Sigmoid colon (tissue), 7 donors: ENCODE results near the gene SUSD3. TPM values are rescaled to one million over a fixed set of nuclear protein-coding genes. Genes with fewer than 3 reads are reported as not detected.

Experiments used
- DNase-seq: peaks from one replicate; pipeline ENCODE4 v3.0.0-alpha.2; 2019
- H3K27ac ChIP-seq, 4 donors: fragments of 200-600 bp; sonication (generic); one replicate each; pipeline ENCODE4 v1.5.1; 2016 to 2019; ENCODE audit warnings: mild to moderate bottlenecking in 1 of 4
- H3K27me3 ChIP-seq, 3 donors: fragments of 200-600 bp; sonication (generic); one replicate each; pipeline ENCODE4 v1.5.1; 2019; ENCODE audit warnings: mild to moderate bottlenecking in 1 of 3
- H3K36me3 ChIP-seq, 4 donors: fragments of 200-600 bp; sonication (generic); one replicate each; pipeline ENCODE4 v1.5.1; 2016 to 2019
- H3K4me1 ChIP-seq, 4 donors: fragments of 200-600 bp; sonication (generic); one replicate each; pipeline ENCODE4 v1.5.1; 2017 to 2019
- H3K4me3 ChIP-seq, 4 donors: fragments of 200-600 bp; sonication (generic); one replicate each; pipeline ENCODE4 v1.5.1; 2017 to 2019; ENCODE audit warnings: mild to moderate bottlenecking in 2 of 4, moderate library complexity in 1 of 4
- H3K9me3 ChIP-seq, 4 donors: fragments of 200-600 bp in 3 of 4; sonication (generic) in 3 of 4; one replicate each; pipeline versions ENCODE4 v1.5.1 to v1.6.1; 2013 to 2019
- EP300 ChIP-seq, 4 donors: sonication (generic); formaldehyde crosslinking; IDR thresholded peaks; one replicate each; pipeline ENCODE4 v1.6.1; 2017; ENCODE audit warnings: antibody characterized with exemption in 4 of 4
- POLR2A ChIP-seq, 2 donors: fragments of 450-650 bp; IDR thresholded peaks; one replicate each; pipeline ENCODE4 v1.6.1; 2016; ENCODE audit warnings: antibody characterized with exemption in 2 of 2, mild to moderate bottlenecking in 2 of 2, moderate library complexity in 2 of 2
- POLR2AphosphoS5 ChIP-seq, 4 donors: sonication (generic); formaldehyde crosslinking; IDR thresholded peaks; one replicate each; pipeline ENCODE4 v1.6.1; 2017; ENCODE audit warnings: antibody characterized with exemption in 4 of 4
- WGBS, 2 donors: extraction: QIAGEN DNeasy Blood & Tissue Kit; methylation state at CpG; one replicate each; pipeline ENCODE4 v1.1.7; 2013; 5-methylcytosine and 5-hydroxymethylcytosine counted together
- intact Hi-C: fragments of 100-400 bp; cut with DNase I; formaldehyde crosslinking; loops from one replicate; pipeline ENCODE4 v1.15.1; 2023
- polyA plus RNA-seq, 3 donors: library from polyadenylated mRNA; stranded (reverse); fragments of 200-250 nt; gene quantifications; one replicate each; pipeline ENCODE4 v1.2.3, GENCODE V29; 2013
- total RNA-seq, 4 donors: library from RNA; depleted of rRNA; stranded (reverse); fragments of >200 nt; gene quantifications; one replicate each; pipeline ENCODE4 v1.1.0, GENCODE V29; 2016
- TF ChIP-seq, protein P1 (sequence below), 4 experiments: fragments of 450-650 bp in 3 of 4; fragments of 200-600 bp in 1 of 4; IDR thresholded peaks; one replicate each; pipeline ENCODE4 v1.5.1; 2016 to 2019; ENCODE audit warnings: antibody characterized with exemption in 4 of 4, mild to moderate bottlenecking in 3 of 4, moderate library complexity in 2 of 4
- donor health status: healthy with polysubstance abuse.
- donor health status: Bipolar disorder and iron deficiency.
- donor health status: healthy.

SUSD3 gene
- total and polyA plus RNA-seq, 7 donors = 0.92 to 15.2 (median 4.7) TPM; not detected in 1

DNA sequence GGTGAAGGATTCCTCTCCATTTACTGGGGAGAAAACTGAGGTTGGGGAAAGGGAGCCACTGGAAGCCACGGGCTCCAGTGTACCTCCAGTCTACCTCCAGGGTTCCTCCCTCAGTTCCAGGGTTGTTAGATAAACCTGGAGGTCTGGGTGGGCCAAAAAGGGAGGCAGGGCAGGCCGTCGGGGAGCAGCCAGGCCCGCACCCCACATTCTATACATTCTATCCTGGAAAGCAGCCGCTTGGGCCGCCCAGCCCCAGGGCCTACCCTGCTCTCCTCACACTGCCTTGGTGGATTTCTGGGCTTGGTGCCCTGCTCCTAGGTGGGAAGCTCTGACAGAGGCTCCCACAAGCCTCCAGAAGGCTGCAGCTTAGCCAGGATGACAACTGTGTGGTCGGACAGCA is 18.1 kb upstream of the SUSD3 start:
- intact Hi-C loops = no loop called here
- Histone ChIP-seq H3K9me3 (no peaks in the 10 kb centered on the region), H3K36me3 (no peaks in the 10 kb centered on the region), H3K4me1 (no peaks in the 10 kb centered on the region), H3K27ac (no peak overlapping the region), H3K4me3 (no peak overlapping the region), H3K27me3 (no peaks in the 10 kb centered on the region)
- no peak for DNase-seq
- 91 to 92% methylated on average over 7 of the region's 7 CpGs for WGBS, 2 donors
- no peak for TF ChIP-seq POLR2A (IDR thresholded peaks at IDR 0.05)
- TF ChIP-seq, protein P1, sequence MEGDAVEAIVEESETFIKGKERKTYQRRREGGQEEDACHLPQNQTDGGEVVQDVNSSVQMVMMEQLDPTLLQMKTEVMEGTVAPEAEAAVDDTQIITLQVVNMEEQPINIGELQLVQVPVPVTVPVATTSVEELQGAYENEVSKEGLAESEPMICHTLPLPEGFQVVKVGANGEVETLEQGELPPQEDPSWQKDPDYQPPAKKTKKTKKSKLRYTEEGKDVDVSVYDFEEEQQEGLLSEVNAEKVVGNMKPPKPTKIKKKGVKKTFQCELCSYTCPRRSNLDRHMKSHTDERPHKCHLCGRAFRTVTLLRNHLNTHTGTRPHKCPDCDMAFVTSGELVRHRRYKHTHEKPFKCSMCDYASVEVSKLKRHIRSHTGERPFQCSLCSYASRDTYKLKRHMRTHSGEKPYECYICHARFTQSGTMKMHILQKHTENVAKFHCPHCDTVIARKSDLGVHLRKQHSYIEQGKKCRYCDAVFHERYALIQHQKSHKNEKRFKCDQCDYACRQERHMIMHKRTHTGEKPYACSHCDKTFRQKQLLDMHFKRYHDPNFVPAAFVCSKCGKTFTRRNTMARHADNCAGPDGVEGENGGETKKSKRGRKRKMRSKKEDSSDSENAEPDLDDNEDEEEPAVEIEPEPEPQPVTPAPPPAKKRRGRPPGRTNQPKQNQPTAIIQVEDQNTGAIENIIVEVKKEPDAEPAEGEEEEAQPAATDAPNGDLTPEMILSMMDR (IDR thresholded peaks at IDR 0.05) = no peak
- no peak for TF ChIP-seq POLR2AphosphoS5 (IDR thresholded peaks at IDR 0.05)
- TF ChIP-seq EP300 (IDR thresholded peaks at IDR 0.05) = no peak

DNA sequence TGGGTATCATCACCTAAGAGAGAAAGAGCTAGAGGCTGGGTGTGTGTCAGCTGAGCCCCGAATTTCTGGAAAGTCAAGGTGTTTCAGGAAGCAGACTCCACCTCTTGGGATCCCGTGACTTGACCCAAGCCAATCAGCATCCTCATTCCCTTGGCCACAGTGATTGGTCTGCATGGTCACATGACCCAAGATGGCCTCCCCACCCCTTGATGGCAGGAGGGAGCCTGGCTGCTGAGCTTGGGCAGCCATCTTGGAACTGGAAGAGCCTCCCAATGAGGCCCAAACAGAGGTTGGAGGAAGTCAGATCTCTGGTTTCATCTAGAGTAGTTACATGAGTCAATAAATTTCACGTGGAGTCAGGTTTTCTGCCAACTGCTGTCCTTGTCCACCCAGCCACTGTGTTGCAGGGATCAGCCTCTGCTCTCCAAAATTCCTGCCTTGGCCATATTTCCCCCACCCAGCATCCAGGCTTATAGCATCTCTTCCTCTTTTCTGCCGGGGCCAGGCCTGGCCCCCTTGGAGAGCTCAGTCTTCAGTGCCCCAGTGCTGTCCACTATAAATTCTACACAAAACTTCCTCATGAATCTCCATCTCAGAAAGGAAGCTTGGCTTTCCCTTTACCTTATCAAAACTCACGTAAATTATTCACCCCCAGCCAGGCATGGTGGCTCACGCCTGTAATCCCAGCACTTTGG is 17.2 kb upstream of the SUSD3 start:
- Histone ChIP-seq H3K27me3 (no peaks in the 10 kb centered on the region), H3K4me1 (no peaks in the 10 kb centered on the region), H3K36me3 (no peaks in the 10 kb centered on the region), H3K9me3 (no peaks in the 10 kb centered on the region), H3K27ac (no peak overlapping the region), H3K4me3 (no peak overlapping the region)
- intact Hi-C loops = no loop called here
- TF ChIP-seq EP300 (IDR thresholded peaks at IDR 0.05) (no peak), POLR2AphosphoS5 (IDR thresholded peaks at IDR 0.05) (no peak), POLR2A (IDR thresholded peaks at IDR 0.05) (no peak)
- TF ChIP-seq, protein P1 (IDR thresholded peaks at IDR 0.05) = no peak
- DNase-seq = no peak
- WGBS, 2 donors = 86 to 90% methylated on average over 6 of the region's 6 CpGs

DNA sequence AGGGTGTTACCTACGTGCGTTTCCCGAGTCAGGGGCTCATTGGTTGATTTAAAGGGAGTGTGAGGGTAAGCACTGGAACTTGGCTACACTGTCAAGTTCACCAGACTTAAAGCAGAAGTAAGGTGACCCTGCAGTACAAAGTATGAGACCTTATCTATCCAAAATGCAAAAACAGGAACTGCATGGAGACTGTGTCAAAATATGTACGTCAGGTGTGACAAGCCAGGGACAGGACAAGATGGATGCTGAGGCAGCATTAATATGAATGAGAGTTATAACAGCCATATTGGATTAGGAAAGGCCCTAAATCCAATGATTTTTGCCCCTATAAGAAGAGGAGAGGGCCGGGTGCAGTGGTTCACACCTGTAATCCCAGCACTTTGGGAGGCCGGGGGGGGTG is 15.4 kb upstream of the SUSD3 start:
- H3K9me3 ChIP-seq = no peaks in the 10 kb centered on the region
- WGBS, 2 donors = 80 to 90% methylated on average over 6 of the region's 6 CpGs
- no peaks in the 10 kb centered on the region for H3K4me1 ChIP-seq
- H3K27me3 ChIP-seq = no peaks in the 10 kb centered on the region
- no peak overlapping the region for H3K27ac ChIP-seq
- TF ChIP-seq, protein P1 (IDR thresholded peaks at IDR 0.05) = no peak
- no peak for TF ChIP-seq POLR2AphosphoS5 (IDR thresholded peaks at IDR 0.05)
- intact Hi-C loops = no loop called here
- H3K36me3 ChIP-seq = no peaks in the 10 kb centered on the region
- no peak for DNase-seq
- no peak overlapping the region for H3K4me3 ChIP-seq

DNA sequence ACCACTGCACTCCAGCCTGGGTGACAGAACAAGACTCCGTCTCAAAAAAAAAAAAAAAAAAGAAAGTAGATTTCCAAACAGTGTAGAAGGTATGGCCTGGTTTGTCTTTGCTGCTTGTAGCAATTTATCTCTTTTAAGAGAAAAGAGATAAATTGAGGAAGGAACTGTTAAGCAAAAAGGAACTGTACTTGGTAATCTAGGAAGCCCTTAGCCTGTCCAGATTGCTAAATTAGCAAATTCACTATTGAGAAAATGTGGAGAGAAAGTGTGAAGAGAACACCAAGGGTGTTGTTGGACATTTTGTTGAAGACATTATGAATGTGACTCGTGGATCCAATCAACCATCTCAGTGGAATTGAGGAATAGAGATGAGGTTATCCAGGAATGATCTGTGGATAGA is 13.0 kb upstream of the SUSD3 start:
- no peaks in the 10 kb centered on the region for H3K36me3 ChIP-seq
- intact Hi-C loops = no loop called here
- TF ChIP-seq, protein P1 (IDR thresholded peaks at IDR 0.05) = no peak
- TF ChIP-seq POLR2AphosphoS5 (IDR thresholded peaks at IDR 0.05) (no peak), POLR2A (IDR thresholded peaks at IDR 0.05) (no peak), EP300 (IDR thresholded peaks at IDR 0.05) (no peak)
- no peak overlapping the region for H3K27ac ChIP-seq
- H3K4me3 ChIP-seq = no peak overlapping the region
- DNase-seq = no peak
- H3K4me1 ChIP-seq = no peaks in the 10 kb centered on the region
- no peaks in the 10 kb centered on the region for H3K9me3 ChIP-seq
- no peaks in the 10 kb centered on the region for H3K27me3 ChIP-seq
- WGBS, 2 donors = 84 to 96% methylated on average over 2 of the region's 2 CpGs
